CD4-positive, alpha-beta T cell treated with Interleukin-4 for 1 hour (primary cell): Measurements from ENCODE around the gene FREY1.
A peak's percentile ranks its signal among the peaks of the same experiment; 100 is the strongest.

Experiments used
- DNase-seq, 2 donors: peaks; one replicate each; pipeline ENCODE4 v3.0.0-alpha.2; 2020 to 2022

The FREY1 gene

GRCh38 chr11:45860764-45861510 lies 46.1 kb downstream of the FREY1 start:
- no peak for DNase-seq

- no peak for DNase-seq
Measured at GRCh38 chr11:45860348-45860747, 46.7 kb downstream of the FREY1 start.

GRCh38 chr11:45859661-45860140 lies 47.4 kb downstream of the FREY1 start:
- DNase-seq = no peak

- no peak for DNase-seq
Measured at GRCh38 chr11:45858751-45859398, 48.2 kb downstream of the FREY1 start.

GRCh38 chr11:45857961-45858474 lies 49.1 kb downstream of the FREY1 start:
- peak in 1 of 2 donors; percentile 46 for DNase-seq
